Measurements from ENCODE around the gene TRAPPC6A.

The TRAPPC6A gene

DNA sequence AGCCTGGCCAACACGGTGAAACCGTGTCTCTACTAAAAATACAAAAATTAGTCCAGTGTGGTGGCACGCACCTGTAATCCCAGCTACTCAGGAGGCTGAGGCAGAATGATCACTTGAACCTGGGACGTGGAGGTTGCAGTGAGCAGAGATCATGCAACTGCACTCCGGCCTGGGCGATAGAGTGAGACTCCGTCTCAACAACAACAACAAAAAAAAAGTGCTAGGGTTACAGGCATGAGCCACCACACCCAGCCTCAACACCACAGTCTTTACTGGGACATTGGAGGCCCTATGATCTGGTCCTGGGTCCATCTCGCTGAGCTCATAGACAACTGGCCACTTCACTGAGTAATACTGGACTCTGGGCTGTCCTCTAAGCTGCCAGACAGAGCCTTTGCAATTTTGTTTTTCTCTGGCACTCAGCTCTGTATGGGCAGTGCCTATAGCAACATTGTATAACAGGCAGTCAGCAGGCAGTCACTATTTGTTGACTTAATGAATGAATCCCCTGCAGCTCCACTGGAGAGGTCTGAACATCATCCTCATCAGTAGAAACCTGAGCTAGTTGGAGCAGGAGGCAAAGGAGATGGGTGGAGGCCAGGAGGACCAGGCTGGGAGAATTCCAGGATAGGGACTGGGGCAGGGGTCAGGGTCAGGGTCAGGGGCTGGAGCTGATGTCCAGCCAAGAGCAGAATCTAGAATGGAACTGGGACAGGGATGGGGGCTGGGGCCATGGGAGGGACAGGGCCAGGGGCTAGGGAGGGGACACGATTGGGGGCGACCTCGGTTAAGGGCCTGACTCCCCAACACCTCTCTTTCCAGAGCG is 8.7 kb upstream of the TRAPPC6A start:
- no peak for DNase-seq (ENCODE audit: low read depth)

GRCh38 chr19:45184115-45184514 is 6.1 kb upstream of the TRAPPC6A start:
- DNase-seq (ENCODE audit: low read depth): no peak

- no peak for DNase-seq (ENCODE audit: low read depth)
These were observed 4.7 kb upstream of the TRAPPC6A start for GRCh38 chr19:45182758-45183157.

- DNase-seq (ENCODE audit: low read depth): no peak
These were observed 2.9 kb upstream of the TRAPPC6A start for GRCh38 chr19:45180936-45181335.

GRCh38 chr19:45179892-45180370 is 1.9 kb upstream of the TRAPPC6A start:
- DNase-seq (ENCODE audit: low read depth): no peak

GRCh38 chr19:45179072-45179891 is 1.2 kb upstream of the TRAPPC6A start:
- peak; percentile 17 for DNase-seq (ENCODE audit: low read depth)

GRCh38 chr19:45178262-45179071 is 430 bp upstream of the TRAPPC6A start, which contains the start of gene BLOC1S3:
BLOC1S3 (plus strand) TSS chr19:45178784; CDS start chr19:45179297, 513 bp downstream.
- DNase-seq (ENCODE audit: low read depth): peak; percentile 99

GRCh38 chr19:45175515-45176345 is 2.3 kb downstream of the TRAPPC6A start:
- DNase-seq (ENCODE audit: low read depth): no peak

- DNase-seq (ENCODE audit: low read depth): no peak
These were observed 4.2 kb downstream of the TRAPPC6A start for GRCh38 chr19:45173816-45174215.

DNA sequence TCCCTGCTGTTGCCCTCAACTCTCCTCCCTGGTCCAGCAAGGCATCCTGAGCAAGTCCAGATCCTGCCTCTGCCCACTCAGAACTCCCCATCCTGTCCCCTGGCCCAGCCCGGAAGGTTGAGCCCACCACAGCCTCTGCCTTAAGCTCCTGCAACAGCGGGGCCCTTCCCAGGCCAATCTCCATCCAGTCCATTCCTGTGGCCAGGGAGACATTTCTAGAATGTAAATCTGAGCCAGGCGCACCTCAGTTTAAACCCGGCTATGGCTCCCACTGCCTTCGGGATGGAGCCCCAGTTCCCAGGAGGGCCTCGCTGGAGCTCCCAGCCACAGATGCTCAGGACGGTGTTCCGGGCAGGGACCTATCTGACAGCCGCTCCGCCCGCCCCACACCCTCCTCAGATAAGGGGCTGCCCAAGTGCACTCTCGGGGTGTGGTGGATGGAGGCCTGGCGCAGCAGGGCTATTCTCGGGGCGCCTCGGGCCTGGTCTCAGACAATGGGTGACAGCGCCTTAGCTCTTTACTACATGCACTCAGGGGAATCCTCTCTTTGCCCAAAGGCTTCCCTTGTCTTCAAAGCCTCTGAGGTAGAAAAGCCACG is 5.3 kb downstream of the TRAPPC6A start:
- DNase-seq (ENCODE audit: low read depth): no peak

DNA sequence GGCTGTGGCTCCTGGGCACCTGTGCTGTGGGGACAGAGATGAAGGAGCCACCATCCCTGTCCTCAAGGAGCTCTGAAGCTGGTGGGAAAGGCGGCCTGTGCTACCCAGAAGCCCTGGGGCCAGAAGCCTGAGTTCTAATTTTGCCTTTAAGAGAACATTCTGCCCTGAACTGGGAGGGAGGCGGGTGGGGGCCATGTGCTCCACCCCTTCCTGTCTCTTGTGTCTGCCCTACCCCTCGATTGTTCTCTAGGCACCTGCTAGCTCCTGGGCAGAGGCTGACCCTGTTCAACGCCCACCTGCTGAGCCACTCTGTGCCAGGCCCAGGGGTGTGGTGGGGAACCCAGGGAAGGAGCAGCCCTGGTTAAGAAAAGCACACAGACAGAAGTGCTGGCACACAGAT is 5.9 kb downstream of the TRAPPC6A start:
- no peak for DNase-seq (ENCODE audit: low read depth)

DNA sequence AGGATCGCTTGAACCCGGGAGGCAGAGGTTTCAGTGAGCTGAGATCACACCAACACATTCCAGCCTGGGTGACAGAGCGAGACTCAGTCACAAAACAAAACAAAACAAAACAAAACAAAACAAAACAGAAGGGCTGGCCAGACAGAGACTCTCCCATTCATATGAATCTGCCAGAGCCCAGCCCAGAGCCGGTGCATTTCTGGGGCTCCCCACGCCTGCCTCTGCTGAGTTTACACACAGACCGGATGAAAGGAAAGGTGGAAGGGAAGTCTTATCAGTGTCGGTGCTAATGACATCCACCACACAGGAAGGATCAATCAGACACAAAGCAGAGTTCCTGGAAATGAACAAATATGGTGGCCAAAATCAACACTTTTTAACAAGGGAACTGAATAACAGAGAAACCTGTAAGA is 6.8 kb downstream of the TRAPPC6A start:
- no peak for DNase-seq (ENCODE audit: low read depth)

DNA sequence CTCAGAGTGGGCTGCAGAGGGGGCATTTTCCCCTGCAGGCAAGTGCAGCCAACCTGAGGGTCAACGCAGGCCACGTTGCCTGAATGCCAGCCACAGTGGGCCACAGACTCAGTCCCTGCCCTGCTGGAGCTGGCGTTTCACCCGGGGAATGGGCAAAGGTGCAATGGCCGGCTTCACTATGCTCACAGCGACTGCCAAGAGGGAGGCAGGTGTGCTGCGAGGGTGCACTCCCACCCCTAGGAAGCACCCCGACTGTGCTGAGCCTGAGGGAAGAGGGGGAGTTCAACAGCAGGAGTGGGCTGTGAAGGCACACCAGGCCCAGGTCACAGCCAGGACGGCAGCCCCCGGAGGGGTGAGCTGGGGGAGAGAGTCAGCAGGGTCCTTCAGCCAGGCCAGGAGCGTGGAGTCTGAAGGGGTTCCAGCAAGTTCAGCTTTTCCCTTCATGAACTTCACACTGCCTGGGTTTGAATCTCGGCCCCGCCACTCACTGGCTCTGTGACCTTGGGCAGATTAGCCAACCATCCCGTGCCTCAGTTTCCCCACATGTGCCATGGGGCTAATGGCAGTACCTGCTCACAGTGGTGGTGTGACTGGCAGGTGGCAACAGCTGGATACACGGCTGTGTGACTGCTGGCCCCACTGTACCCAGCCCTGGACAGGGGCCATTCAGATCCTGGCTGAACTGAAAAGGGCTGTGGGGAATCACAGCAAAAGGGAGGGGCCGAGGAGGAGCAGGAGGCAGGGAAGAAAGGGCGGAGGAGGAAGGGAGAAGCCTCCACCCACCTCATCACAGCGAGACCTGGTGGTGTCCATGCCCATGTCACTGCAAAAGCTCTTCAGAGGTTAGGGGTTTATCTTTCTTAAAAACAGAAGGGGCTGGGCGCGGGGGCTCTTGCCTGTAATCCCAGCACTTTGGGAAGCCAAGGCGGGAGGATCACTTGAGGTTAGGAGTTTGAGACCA is 7.6 kb downstream of the TRAPPC6A start:
- no peak for DNase-seq (ENCODE audit: low read depth)

DNA sequence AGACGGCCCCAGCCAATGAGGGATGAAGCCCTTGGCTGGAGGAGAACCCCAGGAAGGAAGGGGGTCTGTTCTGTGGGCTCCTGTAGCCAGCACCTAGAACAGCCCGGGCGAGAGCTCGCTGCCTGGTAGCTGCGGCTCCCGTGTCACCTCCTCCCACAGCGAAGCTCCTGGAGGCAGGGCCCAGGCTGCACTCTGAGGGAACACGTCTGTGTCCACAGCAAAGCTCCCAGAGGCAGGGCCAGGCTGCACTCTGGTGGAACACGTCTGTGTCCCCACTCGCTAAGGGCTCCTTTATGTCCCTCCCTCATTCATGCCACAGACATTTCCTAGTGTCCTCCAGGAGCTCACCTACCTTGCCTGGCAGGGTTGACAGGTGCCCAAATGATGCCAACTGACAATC is 8.4 kb downstream of the TRAPPC6A start:
- DNase-seq (ENCODE audit: low read depth): no peak

GRCh38 chr19:45168767-45169351 is 9.2 kb downstream of the TRAPPC6A start:
- DNase-seq (ENCODE audit: low read depth): no peak

DNA sequence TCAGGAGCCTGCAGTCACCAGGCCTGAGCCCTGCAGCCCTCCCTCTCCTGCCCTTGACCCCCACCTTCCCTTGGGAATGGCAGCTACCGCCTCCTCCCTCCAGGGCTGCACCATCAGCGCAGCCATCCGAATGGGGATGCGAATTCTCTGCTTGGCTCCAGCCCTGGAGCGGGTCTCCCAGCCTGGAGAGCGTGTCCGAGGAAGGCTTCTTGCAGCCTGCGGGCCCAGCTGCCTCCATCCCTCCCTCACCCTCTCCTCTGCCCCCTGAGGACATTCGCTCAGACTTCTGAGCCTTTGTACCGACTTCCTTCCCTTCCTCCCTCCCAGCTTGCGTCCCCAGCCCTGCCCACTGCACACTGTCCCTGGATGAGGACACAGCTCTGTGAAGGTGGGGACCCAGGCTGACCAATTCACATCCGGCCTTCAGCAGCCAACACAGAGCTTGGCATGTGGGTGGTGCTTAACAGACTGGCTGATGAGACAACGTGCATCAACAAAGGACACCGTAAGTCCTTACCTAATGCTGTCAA is 11.2 kb downstream of the TRAPPC6A start:
- no peak for DNase-seq (ENCODE audit: low read depth)

GRCh38 chr19:45164577-45165335 is 13.3 kb downstream of the TRAPPC6A start:
- peak; percentile 17 for DNase-seq (ENCODE audit: low read depth)
